ENCODE results near the gene NELL2.

DNA sequence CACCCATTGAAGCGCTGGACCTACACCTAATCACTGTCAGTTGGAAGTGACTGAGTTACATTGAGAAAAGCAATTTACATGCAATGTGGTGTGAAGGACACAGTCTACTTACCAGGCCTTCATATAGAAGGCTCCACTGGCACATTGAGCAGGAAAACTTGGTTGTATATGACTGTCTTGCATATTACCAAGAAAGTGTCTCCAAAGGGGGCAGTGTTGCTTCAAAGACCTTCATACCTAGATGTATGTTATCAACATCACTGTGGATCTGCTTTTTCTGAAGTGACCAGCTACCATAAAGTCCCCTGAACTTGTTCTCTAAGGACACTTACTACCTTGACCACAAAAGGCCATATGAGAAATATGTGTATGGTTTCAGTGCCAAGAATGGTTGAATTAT lies 64.1 kb downstream of the NELL2 start:
- TF ChIP-seq POLR2A (IDR thresholded peaks at IDR 0.05), result no peak
- TF ChIP-seq, protein P1, sequence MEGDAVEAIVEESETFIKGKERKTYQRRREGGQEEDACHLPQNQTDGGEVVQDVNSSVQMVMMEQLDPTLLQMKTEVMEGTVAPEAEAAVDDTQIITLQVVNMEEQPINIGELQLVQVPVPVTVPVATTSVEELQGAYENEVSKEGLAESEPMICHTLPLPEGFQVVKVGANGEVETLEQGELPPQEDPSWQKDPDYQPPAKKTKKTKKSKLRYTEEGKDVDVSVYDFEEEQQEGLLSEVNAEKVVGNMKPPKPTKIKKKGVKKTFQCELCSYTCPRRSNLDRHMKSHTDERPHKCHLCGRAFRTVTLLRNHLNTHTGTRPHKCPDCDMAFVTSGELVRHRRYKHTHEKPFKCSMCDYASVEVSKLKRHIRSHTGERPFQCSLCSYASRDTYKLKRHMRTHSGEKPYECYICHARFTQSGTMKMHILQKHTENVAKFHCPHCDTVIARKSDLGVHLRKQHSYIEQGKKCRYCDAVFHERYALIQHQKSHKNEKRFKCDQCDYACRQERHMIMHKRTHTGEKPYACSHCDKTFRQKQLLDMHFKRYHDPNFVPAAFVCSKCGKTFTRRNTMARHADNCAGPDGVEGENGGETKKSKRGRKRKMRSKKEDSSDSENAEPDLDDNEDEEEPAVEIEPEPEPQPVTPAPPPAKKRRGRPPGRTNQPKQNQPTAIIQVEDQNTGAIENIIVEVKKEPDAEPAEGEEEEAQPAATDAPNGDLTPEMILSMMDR (IDR thresholded peaks at IDR 0.05), result no peak

All from lower leg skin (tissue), 3 donors.